HG02759 (cell line): Measurements from ENCODE around the gene IBA57.

Experiments
- ATAC-seq: cut with Tn5 transposase; IDR thresholded peaks from one replicate; pipeline ENCODE4 v1.9.1; 2021; ENCODE audit warnings: mild to moderate bottlenecking, moderate library complexity; ENCODE audit not compliant: unreplicated experiment

IBA57 gene

DNA sequence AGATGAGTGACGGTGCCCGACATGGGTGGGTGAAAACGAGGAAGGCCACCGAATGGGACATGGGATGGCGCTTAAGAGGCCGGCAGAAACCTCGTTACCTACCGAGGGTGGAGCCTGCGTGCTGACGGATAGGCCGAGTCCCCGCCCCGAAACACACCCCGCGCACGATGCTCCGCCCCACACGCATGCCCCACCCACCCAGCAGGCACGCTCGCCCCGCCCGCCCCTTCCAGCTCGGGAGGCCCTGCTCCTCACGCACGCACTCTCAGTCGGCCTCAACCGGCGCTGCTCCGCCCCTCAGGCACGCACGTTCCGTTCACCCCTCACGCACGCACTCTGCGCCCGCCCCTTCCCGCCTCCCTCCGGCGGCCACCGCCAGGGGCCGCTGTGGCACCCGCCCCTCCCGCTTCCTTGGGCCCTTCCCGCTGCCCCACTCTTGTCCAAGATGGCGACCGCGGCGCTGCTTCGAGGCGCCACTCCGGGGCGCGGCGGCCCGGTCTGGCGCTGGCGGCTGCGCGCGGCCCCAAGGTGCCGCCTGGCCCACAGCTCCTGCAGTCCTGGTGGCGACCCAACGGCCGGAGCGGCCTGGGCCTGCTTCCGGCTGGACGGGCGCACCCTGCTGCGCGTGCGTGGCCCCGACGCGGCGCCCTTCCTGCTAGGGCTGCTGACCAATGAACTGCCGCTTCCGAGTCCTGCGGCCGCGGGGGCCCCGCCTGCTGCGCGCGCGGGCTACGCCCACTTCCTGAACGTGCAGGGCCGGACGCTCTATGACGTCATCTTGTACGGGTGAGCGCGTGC lies at the start of gene IBA57:
TSS of gene IBA57 (plus strand) at position 433 of the 798 bp plus-strand sequence. CDS start at position 446, 13 bp downstream.
- ATAC-seq: peak; percentile 82

DNA sequence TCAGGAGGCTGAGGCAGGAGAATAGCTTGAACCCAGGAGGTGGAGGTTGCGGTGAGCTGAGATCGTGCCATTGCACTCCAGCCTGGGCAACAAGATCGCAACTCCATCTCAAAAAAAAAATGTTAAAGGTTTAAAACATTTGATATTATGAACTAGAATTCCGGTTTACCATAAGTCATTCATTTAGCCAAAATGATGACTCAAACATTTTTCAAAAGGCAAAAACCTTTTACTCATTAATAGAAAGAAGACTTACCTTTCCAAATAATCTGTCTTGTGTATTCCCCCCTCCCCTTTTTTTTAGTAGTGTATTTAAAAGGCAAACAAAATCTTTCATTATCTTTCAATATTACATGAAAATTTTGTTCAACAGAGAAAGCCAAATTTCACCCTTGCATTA lies 48.3 kb upstream of the IBA57 start:
- ATAC-seq: no peak

DNA sequence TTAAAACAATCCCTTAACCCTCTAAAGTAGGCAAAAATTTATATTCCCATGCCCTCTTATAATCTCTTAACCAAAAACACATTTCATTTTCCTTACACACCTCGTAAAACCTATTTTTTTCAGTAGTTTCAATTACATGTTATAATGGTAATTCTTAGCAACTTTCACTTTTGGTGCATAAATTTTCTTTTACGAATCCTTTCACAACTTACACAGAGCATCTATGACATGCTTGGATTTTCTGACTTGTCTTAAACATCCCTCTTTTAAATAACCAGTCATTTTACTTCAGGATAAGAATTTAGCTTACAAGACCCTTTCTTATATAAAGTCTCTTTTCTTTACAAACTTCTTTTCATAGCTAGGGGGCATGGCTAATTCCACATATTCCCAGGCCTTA lies 47.6 kb upstream of the IBA57 start:
- no peak for ATAC-seq

DNA sequence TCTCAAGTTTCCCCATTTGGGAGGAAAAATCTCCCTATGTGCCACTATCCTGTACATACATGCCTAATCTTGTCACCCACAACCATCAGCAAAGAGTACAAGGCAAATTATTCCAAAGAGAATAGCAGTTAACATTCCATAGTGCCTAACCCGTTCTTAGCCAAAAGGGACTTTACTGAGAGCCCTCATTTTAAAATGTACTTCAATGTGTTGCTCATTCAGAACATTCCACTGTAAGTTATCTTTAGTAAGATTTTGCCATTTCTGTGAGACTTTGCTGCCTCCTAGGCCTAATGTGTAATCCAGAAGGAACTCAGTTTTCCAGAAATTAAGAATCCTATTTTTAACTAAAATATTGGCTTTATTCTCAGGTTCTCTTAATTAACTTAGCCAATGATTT lies 45.3 kb upstream of the IBA57 start:
- no peak for ATAC-seq

DNA sequence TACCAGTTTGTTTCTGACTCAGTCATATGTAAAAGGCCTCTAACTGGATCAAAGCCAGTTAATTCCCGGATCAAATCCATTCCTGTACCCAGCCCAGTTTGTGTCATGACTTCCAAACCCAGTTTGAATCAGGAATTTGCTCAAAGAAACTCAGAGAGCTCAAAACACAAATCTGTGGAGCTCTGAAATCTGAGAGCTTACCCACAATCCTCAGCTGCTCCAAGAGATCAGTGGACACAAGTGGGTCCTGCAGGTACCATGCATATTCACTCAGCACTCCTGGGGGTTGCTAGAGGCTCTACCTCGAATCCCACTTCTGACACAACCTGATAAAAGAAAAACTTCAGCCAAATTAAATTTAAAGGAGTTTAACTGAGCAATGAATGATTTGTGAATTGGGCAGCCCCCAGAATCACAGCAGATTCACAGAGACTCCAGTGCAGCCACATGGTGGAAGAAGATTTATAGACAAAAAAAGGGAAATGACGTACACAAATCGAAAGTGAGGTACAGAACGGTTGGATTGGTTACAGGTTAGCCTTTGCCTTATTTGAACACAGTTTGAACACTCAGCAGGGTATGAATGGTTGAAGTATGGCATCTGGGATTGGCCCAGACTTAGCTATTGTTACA lies 44.6 kb upstream of the IBA57 start:
- no peak for ATAC-seq

DNA sequence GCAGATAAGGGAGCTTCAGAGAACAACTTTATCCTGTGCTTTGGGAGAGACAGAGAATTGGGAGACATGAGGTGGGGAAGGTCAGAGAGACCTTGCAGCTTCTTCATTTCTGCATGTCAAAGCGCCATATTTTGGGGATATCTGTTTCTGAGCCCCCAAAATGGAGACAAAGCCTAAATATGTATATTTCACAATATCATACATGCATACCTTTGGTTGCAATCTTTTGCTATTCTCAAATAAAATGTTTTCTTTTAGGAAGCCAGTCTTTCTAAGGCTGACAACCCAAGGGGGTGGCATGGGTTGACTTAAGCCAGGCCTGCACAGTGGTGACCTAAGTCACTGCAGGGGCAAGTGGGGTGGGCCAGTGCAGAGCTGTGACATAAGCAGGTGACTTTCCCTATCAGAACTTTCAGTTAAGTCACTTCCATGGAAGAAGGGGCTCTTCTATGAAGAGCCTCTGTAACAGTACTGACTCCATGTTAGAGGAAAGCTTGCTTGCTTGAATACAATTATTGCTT lies 42.6 kb upstream of the IBA57 start:
- no peak for ATAC-seq

DNA sequence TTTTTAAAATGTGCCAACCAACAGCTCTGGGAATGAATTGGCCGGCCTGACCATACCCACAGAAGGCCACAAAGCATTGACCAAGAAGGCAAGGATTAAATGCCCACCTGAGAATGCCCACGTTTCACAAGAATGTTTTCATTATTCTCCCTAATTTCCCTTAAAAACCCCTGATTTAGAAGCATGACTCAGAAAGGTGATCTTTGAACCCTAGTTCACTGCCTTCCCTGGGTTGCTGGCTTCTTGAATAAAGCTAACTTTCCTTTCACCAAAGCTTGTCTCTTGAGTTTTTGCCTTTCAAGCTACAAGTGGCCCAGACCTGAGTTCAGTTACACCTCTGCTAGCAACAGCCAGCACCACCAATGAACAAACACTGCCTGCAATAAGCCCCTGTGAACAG lies 42.1 kb upstream of the IBA57 start:
- no peak for ATAC-seq

DNA sequence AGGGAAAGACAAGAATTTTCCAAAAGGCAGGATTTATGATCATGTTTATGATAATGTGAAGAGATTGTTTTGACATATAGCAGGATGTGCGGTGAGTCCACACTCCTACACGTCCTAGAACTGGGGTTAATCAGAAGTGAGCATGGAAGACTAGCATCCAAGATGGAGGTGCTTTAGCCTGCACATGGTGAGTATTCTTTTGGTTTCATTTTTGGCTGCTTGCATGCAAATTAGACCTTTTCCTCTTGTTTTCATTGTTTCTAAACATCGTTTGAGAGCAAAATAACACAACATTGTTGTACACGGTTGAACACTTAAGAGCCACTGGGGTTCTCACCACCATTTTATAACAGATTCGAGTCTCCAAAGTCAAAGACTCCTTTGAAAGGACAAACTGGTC lies 40.4 kb upstream of the IBA57 start:
- no peak for ATAC-seq

DNA sequence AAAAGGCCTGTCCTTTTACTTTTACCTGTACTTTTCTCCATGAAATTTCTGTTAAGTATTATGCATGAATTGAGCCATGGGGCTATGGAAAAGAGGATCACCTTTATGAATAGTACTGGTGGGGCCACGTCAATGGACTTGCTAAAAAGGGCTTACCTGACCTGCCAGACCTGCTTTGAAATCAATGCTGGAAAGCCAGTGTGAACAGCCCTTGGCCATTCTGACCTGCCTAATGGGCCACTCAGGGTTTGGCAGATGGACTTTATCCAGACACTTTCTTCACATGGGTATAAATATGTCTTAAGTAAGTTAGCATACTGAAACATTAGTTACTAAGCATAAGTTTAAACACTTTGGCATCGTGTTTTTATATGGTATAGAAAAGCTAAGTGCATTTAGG lies 33.8 kb upstream of the IBA57 start:
- ATAC-seq: no peak

DNA sequence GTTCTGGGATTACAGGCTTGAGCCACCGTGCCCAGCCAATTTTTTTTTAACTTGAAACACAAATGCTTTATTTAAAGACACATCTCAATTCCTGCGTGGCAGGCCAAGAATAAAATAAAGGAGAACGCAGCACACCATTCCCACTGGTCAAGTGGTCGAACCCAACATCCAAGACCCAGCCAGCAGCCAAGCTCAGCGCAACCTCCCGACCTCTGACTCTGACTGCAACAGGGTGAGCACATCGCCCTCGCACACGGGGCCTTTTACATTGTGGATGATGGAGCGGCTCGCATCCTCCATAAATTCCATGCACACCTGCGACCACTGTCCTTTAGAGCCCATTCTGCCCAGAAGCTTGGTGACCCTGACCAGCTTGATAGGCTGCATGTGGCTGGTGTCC lies 31.0 kb upstream of the IBA57 start:
- ATAC-seq: no peak

DNA sequence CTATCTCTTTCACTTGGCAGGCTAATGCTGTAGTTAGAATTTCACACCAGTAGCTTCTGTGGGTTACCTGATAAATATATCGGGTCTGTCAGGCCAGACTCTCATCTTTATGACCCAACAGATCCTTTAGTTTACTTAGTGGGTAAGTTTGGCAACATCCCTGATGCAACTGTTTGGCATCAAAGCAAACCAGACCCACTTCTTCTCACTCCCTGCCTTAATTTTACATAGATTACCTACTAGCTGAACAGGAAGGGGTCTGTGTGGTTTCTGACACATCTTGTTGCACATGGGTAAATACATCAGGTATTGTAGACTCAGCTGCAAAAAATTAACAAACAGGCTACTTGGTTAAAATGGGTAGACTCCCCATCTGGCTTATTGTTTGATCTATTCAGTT lies 28.7 kb upstream of the IBA57 start:
- no peak for ATAC-seq

DNA sequence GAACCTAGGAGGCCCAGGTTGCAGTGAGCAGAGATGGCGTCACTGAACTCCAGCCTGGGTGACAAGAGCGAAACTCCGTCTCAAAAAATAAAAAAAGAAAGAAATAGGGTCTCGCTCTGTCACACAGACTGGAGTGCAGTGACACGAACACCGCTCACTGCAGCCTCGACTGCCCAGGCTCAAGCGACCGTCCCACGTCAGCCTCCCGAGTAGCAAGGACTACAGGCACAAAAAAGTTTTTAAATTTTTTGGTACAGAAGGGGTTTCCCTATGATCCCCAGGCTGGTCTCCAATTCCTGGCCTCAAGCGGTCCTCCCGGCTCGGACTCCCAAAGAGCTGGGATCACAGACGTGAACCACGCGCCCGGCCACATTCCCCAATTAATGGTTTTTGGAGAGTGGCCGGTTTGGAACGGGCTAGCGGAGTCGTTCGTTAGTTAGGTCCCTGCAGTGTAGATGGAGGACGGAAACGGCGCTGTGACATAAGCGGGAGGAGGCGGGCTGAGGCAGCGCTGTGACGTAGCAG lies 26.1 kb upstream of the IBA57 start:
- ATAC-seq: no peak

DNA sequence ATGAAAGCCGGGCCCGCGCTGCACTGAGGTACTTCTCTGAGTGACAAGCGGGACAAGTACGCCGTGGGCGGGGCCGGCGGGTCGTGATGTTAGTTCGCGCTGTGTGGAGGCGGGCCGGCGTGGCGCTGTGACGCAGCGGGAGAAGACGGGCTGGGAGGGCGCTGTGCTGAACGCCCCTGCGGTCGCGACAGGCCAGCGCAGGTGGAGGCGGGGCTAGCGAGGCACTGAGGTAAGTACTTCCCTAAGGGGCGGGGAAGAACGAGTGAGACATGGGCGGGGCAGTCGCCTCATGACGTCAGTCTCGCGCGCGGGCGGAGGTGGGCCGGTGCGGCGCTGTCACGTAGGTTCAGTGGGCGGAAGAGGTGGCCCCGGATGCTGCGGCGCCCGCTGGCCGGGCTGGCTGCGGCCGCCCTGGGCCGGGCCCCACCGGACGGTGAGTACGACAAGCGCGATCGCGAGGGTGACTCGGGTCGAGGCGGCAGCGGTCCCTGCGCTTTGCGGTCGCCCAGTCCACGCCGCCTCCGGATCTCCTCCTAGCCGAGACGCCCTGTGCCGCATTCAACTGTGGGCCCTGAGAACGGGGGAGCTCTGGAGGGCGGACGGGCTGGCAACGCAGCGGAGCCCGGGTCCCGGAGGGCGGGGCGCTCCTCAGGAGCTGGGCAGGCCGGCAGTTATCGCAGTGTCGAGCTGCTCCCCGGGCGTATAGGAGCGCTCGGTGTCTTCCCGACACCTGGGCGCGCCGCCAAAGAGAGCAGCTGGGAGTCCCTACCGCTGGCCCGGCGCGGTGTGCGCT lies 25.5 kb upstream of the IBA57 start, which contains the start of gene GUK1:
TSS of gene GUK1 (plus strand) at position 349 of the 793 bp plus-strand sequence. CDS start at position 373, 24 bp downstream.
- ATAC-seq: peak; percentile 90

DNA sequence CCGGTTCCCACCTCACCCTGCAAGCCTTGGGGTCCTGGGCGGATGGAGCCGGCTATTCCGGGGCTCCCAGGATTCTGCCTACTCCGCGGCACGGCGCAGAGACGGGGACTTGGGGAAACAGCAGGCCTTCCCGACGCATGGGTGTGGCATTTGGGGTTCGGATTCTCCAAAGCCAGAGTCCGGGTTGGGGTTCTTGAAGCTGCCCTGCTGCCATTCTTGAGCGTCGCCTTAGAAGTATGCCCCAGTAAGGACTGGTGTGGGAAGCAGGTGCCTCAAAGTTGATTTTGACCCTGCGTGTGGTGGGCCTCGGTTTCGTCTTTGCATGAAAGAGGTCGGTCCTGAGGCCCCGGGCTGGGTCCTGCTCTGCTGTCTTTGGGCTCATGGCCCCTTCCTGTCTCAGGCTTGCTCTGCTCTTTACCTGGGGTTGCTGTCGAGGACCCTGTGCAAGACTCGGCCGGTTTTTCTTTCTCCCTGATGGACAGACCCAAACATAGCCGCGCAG lies 24.8 kb upstream of the IBA57 start:
- no peak for ATAC-seq

DNA sequence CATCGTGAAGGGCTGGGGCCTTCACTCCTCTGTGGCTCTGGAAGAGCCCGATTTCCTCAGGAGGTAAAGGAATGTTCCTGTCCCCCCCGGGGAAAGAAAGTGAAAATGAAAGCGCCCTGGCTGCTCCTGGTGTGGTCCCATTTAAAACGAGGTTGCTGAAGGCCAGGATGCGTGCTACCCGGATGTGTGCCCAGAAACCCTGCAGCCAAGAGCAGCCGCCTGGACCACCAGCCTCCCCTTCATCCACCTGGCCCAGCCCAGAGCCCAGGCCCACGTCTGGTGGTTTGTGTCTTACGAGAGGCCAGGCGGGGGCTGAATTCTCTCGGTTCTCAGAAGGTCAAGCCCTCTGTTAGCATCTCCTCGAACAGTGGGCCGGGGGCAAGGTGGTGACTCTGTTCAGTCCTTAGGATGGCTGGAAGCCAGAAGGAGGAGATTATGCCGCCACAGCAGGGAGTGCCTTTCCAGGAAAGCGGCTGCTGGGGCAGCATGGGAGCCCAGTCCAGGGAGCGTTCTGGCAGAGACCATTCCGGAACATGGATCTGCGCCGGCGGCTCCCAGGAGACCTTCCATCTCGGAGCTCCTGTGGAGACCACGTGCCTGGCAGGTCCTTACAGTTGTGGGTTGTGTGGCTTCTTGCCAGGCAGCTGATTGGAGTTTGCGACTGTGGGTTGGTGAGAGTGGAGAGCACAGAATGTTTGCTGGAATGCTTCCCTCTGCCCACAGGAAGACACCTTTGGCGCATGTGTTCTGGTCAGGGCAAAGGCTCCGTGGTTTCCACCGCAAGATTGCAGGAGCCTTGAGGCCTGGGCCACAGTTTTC lies 24.2 kb upstream of the IBA57 start:
- ATAC-seq: no peak

DNA sequence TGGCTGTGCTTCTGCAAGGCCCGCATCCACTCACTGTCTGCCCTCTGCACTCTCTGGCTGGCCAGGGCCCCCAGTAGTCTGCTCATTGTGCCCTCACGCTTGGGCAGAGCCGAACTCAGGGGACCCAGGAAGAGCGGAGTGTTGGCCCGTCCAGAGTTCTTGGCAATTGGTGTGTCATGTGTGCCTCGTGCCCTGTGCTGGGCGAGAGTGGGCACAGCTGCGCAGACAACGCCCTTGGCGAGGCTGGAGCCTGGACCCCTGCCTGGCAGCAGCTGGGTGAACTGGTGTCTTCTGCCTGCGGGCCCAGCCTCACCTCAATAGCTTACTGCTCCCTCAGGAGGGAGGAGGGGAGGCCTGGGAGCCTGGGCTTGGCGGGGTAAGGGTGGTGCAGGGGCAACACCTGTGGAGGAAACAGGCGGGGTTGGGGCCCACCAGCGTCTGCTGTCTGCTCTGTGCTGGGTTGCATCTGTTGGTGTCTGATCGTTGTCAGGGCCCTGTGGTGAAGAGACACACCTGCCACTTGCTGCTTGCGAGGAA lies 23.4 kb upstream of the IBA57 start:
- no peak for ATAC-seq

DNA sequence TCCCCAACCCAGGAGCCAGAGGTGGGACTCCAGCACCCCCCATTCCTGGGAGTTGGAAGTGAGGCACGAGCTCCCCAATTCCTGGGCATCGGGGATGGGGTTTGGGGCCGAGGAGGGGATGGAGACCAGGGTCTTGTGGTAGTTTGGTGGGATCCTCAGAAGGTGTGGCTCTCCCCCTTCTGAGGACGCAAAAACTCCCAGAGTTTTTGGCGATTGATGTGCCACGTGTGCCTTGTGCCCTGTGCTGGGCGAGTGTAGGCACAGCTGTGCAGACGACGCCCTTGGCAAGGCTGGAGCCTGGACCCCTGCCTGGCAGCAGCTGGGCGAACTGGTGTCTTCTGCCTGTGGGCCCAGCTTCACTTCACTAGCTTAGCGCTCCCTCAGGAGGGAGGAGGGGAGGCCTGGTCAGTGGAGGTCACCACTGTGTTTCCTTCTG lies 22.9 kb upstream of the IBA57 start:
- no peak for ATAC-seq

DNA sequence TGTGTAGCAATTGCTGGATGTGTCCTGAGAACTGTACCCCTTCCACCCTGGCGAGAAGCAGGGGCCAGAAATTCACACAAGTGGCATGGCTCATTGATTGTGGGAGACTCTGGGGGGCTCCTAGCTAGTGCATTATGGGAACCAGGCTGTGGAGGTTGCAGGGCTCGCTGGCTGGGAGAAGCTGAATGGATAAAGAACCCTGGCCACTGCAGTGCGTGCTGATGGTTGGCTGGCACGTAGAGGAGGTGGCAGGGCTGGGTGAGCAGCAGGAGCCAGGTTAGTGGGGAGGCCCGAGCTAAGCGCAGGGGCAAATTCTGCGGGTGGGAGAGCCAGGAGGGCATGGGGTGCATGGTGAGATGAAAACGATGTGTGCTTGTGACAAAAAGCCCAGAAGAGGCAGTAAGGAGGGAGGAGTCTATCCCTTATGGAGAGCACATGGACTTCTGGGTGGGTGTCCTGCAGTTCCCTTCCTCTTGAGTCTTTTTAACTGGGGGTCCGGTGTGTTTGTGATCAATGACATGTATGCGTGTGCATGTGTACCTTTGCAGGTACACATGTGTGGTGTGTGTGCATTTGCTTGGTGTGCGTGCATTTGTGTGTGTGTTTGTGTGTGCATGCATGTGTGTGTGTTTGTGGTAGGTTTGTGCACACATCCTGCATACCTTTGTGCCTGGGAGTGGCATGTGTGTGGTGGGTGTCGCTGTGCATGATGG lies 22.0 kb upstream of the IBA57 start:
- ATAC-seq: no peak
